ENCODE results near the gene MYO1E. TPM values are rescaled to one million over a fixed set of nuclear protein-coding genes. Genes with fewer than 3 reads are reported as not detected.

The MYO1E gene
- total and polyA plus RNA-seq, 2 of the 8 experiments (the other 6 are each of a cell fraction or from before 2014, with no cell fraction given), result 19.6 to 142 TPM

- peak overlapping the region; percentile 54; the same call in 1 of the 2 replicates for H2BK5ac ChIP-seq (ENCODE audit: low read depth, low read length)
- no peak overlapping the region for H2BK120ac ChIP-seq (replicated peaks; ENCODE audit: low read depth, low read length)
- no peak overlapping the region for H2BK20ac ChIP-seq (ENCODE audit: low read length)
- H3K4me2 ChIP-seq (ENCODE audit: insufficient read depth in 1 of 2, low read depth in 2 of 2, low read length in 2 of 2), result no peak overlapping the region
- no peak overlapping the region for H3K27ac ChIP-seq (ENCODE audit: low read depth, low read length)
- no peak overlapping the region for H3K23ac ChIP-seq (ENCODE audit: insufficient read length)
- H3K4me3 ChIP-seq (ENCODE audit: extremely low read depth in 1 of 4, insufficient read depth in 2 of 4, low read depth in 3 of 4, low read length in 4 of 4), result no peak overlapping the region
- no peak overlapping the region for H3K56ac ChIP-seq (replicated peaks; ENCODE audit: insufficient read length, low read depth, low read length)
- FAIRE-seq (no peak), DNase-seq (ENCODE audit: low read depth in 1 of 2, low spot score in 2 of 2) (no peak)
- H4K5ac ChIP-seq (ENCODE audit: insufficient read length, low read depth, low read length), result no peak overlapping the region
- no peak overlapping the region for H3K18ac ChIP-seq (ENCODE audit: extremely low read depth, low read length)
- H4K20me1 ChIP-seq (replicated peaks in 1 of 2; ENCODE audit: control insufficient read depth in 1 of 2, insufficient read depth in 2 of 2, low read length in 2 of 2), result peaks cover 3 to 7% of the 10 kb centered on the region in 2 experiments
- H3K36me3 ChIP-seq (ENCODE audit: control insufficient read depth in 2 of 4, insufficient read depth in 4 of 4, low read length in 3 of 4), result no peaks in the 10 kb centered on the region
- no peak overlapping the region for H3K14ac ChIP-seq (ENCODE audit: insufficient read length)
- no peak overlapping the region for H3K4ac ChIP-seq (replicated peaks; ENCODE audit: insufficient read length, low read depth, low read length)
- 79% methylated on average over 6 of the region's 6 CpGs; no CpG with 5 or more reads in 1 of the 2 experiments for WGBS, 2 experiments (ENCODE audit: extremely low coverage in 1 of 2, insufficient coverage in 1 of 2, insufficient read length in 1 of 2, insufficient replicate concordance in 2 of 2, low coverage in 1 of 2, low lambda C conversion rate in 2 of 2, missing lambda C conversion rate in 1 of 2)
- H3K9me3 ChIP-seq (ENCODE audit: insufficient read depth in 2 of 2, low read depth in 1 of 2, low read length in 1 of 2), result no peaks in the 10 kb centered on the region
- POLR2A ChIA-PET (ENCODE audit: partially characterized antibody), result no interaction called here
- CTCF ChIA-PET (ENCODE audit: partially characterized antibody), result no interaction called here
- H2BK12ac ChIP-seq (ENCODE audit: low read depth, low read length), result no peak overlapping the region; the same call in 1 of the 2 replicates
- peaks cover 0 to 56% of the 10 kb centered on the region in 2 experiments; a peak in 3 of 4 replicates for H3K79me2 ChIP-seq (ENCODE audit: control insufficient read depth in 1 of 2, insufficient read depth in 2 of 2, low read length in 2 of 2)
- peaks cover 0 to 7% (median 0%) of the 10 kb centered on the region in 4 experiments; a peak in 2 of 7 replicates for H3K4me1 ChIP-seq (replicated peaks in 1 of 4; ENCODE audit: control insufficient read depth in 3 of 4, insufficient read depth in 4 of 4, low read length in 3 of 4)
- H2BK15ac ChIP-seq (ENCODE audit: low read length), result no peak overlapping the region
- no peak overlapping the region for H2AK5ac ChIP-seq (ENCODE audit: low read depth, low read length)
- H3K27me3 ChIP-seq (replicated peaks in 1 of 4; ENCODE audit: control insufficient read depth in 3 of 4, extremely low read depth in 1 of 4, insufficient read depth in 3 of 4, low read length in 3 of 4), result no peaks in the 10 kb centered on the region
- H4K91ac ChIP-seq (replicated peaks; ENCODE audit: insufficient read length, low read length), result peak overlapping the region; percentile 25
- H2AFZ ChIP-seq (ENCODE audit: low read length), result no peak overlapping the region
- H4K8ac ChIP-seq (ENCODE audit: extremely low read depth, insufficient read depth, low read length), result no peak overlapping the region
- TF ChIP-seq ASH2L (IDR thresholded peaks at IDR 0.05; ENCODE audit: low read length) (no peak), KDM5A (IDR thresholded peaks at IDR 0.05; ENCODE audit: low read length) (no peak), CEBPB (IDR thresholded peaks at IDR 0.05; ENCODE audit: low read depth, low read length) (no peak)
- no peak overlapping the region for H3K9ac ChIP-seq (replicated peaks in 1 of 4; ENCODE audit: extremely low read depth in 1 of 4, low read depth in 3 of 4, low read length in 3 of 4)
- H3K23me2 ChIP-seq (ENCODE audit: low read depth, low read length), result no peaks in the 10 kb centered on the region
- H3K79me1 ChIP-seq (ENCODE audit: low read depth, low read length), result peaks cover 13% of the 10 kb centered on the region; the same call in 1 of the 2 replicates
Measured at GRCh38 chr15:59304807-59305206, 67.9 kb downstream of the MYO1E start.
